RPMI7951 (cell line): ENCODE data around the gene SKAP1. TPM values are rescaled to one million over a fixed set of nuclear protein-coding genes. Genes with fewer than 3 reads are reported as not detected.
A peak's percentile ranks its signal among the peaks of the same experiment; 100 is the strongest.
"Not testable (repeated sequence)": the region's sequence is repeated elsewhere in the genome, so short reads cannot be mapped to it uniquely, and the experiment has no call there.

Experiments used
- DNase-seq: peaks from one replicate; pipeline ENCODE4 v3.0.0-alpha.2; 2012; ENCODE audit warnings: low read depth
- total RNA-seq: library from RNA; depleted of rRNA; stranded (reverse); fragments of >200 nt; shearing (Covaris generic); gene quantifications from 2 replicates; pipeline ENCODE4 v1.2.3, GENCODE V29; 2014

Gene SKAP1
- total RNA-seq, 1 experiment from 2014 or later = not detected

- no peak for DNase-seq
Observed at GRCh38 chr17:48328457-48328856, 101.6 kb downstream of the SKAP1 start.

- no peak for DNase-seq
Observed at GRCh38 chr17:48326310-48326709, 103.7 kb downstream of the SKAP1 start.

GRCh38 chr17:48322060-48322459, 108.0 kb downstream of the SKAP1 start:
- DNase-seq = peak; percentile 19

GRCh38 chr17:48317732-48318131, 112.3 kb downstream of the SKAP1 start:
- no peak for DNase-seq

GRCh38 chr17:48314716-48315115, 115.3 kb downstream of the SKAP1 start:
- no peak for DNase-seq

GRCh38 chr17:48313096-48313755, 116.8 kb downstream of the SKAP1 start:
- no peak for DNase-seq

GRCh38 chr17:48311324-48311723, 118.7 kb downstream of the SKAP1 start:
- no peak for DNase-seq

- DNase-seq = peak; percentile 11
Observed at GRCh38 chr17:48310748-48311213, 119.2 kb downstream of the SKAP1 start.

- no peak for DNase-seq
Observed at GRCh38 chr17:48308581-48308980, 121.4 kb downstream of the SKAP1 start.

GRCh38 chr17:48307814-48308411, 122.1 kb downstream of the SKAP1 start:
- peak; percentile 55 for DNase-seq

GRCh38 chr17:48307255-48307654, 122.8 kb downstream of the SKAP1 start:
- no peak for DNase-seq

- no peak for DNase-seq
Observed at GRCh38 chr17:48301002-48301401, 129.0 kb downstream of the SKAP1 start.

- DNase-seq = no peak
Observed at GRCh38 chr17:48299760-48300159, 130.3 kb downstream of the SKAP1 start.

GRCh38 chr17:48297825-48298224, 132.2 kb downstream of the SKAP1 start:
- DNase-seq = no peak

GRCh38 chr17:48296453-48296852, 133.6 kb downstream of the SKAP1 start:
- no peak for DNase-seq

GRCh38 chr17:48295362-48296288, 134.4 kb downstream of the SKAP1 start:
- DNase-seq = peak; percentile 15

- DNase-seq = no peak
Observed at GRCh38 chr17:48294806-48295361, 135.1 kb downstream of the SKAP1 start.

- DNase-seq = no peak
Observed at GRCh38 chr17:48294020-48294805, 135.8 kb downstream of the SKAP1 start.

GRCh38 chr17:48293319-48294019, 136.5 kb downstream of the SKAP1 start:
- DNase-seq = no peak

- DNase-seq = no peak
Observed at GRCh38 chr17:48290378-48290777, 139.6 kb downstream of the SKAP1 start.

- DNase-seq = not testable (repeated sequence)
Observed at GRCh38 chr17:48286917-48287316, 143.1 kb downstream of the SKAP1 start.
